EH (cell line): ENCODE results near the gene KANSL1.

Source experiments
- DNase-seq: peaks from one replicate; pipeline ENCODE4 v3.0.0-alpha.2; 2015; ENCODE audit warnings: low read depth

Gene KANSL1

GRCh38 chr17:45981306-45981705 lies 211.9 kb downstream of the KANSL1 start:
- no peak for DNase-seq

GRCh38 chr17:45980855-45981254 lies 212.4 kb downstream of the KANSL1 start:
- DNase-seq, result no peak
